ENCODE measurements around the gene SPINDOC.

SPINDOC gene

GRCh38 chr11:63766531-63767235 is 46.6 kb upstream of the SPINDOC start:
- H3K27ac ChIP-seq, result no peak overlapping the region

GRCh38 chr11:63767267-63767564 is 46.0 kb upstream of the SPINDOC start:
- Histone ChIP-seq H3K4me3 (ENCODE audit: low read depth, low read length) (peak overlapping the region; percentile 64), H3K9me3 (ENCODE audit: severe bottlenecking) (no peaks in the 10 kb centered on the region), H3K27ac (no peak overlapping the region), H3K36me3 (peaks cover 31% of the 10 kb centered on the region), H3K27me3 (ENCODE audit: insufficient read depth, low read depth, severe bottlenecking) (no peaks in the 10 kb centered on the region)
- no peak for TF ChIP-seq CTCF (IDR thresholded peaks at IDR 0.05; ENCODE audit: low read depth, low read length)
- no peak for DNase-seq

More at GRCh38 chr11:63766531-63767235, 46.6 kb upstream of the SPINDOC start:
- peaks cover 31% of the 10 kb centered on the region for H3K36me3 ChIP-seq
- no peak overlapping the region for H3K4me3 ChIP-seq (ENCODE audit: low read depth, low read length)
- no peak for TF ChIP-seq CTCF (IDR thresholded peaks at IDR 0.05; ENCODE audit: low read depth, low read length)
- no peaks in the 10 kb centered on the region for H3K9me3 ChIP-seq (ENCODE audit: severe bottlenecking)
- no peak for DNase-seq
- H3K27me3 ChIP-seq (ENCODE audit: insufficient read depth, low read depth, severe bottlenecking), result no peaks in the 10 kb centered on the region

- H3K27ac ChIP-seq, result peak overlapping the region; percentile 67
- no peaks in the 10 kb centered on the region for H3K9me3 ChIP-seq (ENCODE audit: severe bottlenecking)
- TF ChIP-seq CTCF (IDR thresholded peaks at IDR 0.05; ENCODE audit: low read depth, low read length), result no peak
- H3K27me3 ChIP-seq (ENCODE audit: insufficient read depth, low read depth, severe bottlenecking), result no peaks in the 10 kb centered on the region
- peak; percentile 32 for DNase-seq
- peaks cover 31% of the 10 kb centered on the region for H3K36me3 ChIP-seq
- H3K4me3 ChIP-seq (ENCODE audit: low read depth, low read length), result peak overlapping the region; percentile 64
Observed at GRCh38 chr11:63767565-63768236, 45.6 kb upstream of the SPINDOC start.

- Histone ChIP-seq H3K27ac (peak within 1 kb of the TSS; percentile 67), H3K4me3 (ENCODE audit: low read depth, low read length) (peak within 1 kb of the TSS; percentile 64), H3K9me3 (ENCODE audit: severe bottlenecking) (no peaks in the 10 kb centered on the region), H3K27me3 (ENCODE audit: insufficient read depth, low read depth, severe bottlenecking) (no peaks in the 10 kb centered on the region), H3K36me3 (peaks cover 27% of the 10 kb centered on the region)
- TF ChIP-seq CTCF (IDR thresholded peaks at IDR 0.05; ENCODE audit: low read depth, low read length), result peak; percentile 75
- DNase-seq, result peak; percentile 76
Observed at GRCh38 chr11:63768237-63769041, 44.8 kb upstream of the SPINDOC start, which contains the start of gene ZFTA. Gene ZFTA (minus strand): TSS chr11:63768775. CDS start chr11:63768622, 153 bp downstream.

DNA sequence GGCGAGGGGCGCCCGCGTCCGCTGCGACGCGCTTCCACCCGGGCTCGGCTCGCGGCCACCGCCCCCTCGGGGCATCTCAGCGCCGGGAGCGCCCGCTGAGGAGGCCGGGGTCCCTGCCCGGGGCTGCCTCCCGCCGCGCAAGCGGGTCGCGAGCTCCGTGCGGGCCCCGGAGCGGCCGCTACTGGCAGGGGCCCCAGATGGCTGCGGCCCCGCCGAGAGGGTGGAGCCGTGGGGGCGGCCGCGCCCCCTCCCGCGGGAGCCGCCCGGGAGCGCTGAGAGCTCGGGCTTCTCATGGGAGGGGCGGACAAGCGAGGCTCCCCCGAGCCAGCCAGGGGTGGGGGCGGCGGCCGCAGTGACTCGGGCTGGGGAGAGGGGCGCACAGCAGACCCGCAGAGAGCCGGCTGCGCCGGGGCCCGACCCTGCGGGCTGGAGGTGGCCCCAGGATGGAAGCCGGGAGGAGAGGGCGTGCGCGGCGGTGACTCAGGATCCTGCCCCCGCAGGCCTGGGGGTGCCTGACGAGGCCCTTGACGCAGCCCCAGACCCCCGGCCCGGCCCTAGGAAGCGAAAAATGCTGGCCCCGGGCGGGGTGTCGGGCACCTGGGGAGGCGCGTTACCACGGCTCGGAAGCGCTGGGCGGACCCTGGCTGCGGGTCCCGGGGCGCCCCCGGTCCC is 44.1 kb upstream of the SPINDOC start:
- DNase-seq, result peak; percentile 31
- peak overlapping the region; percentile 66 for H3K27ac ChIP-seq
- no peak for TF ChIP-seq CTCF (IDR thresholded peaks at IDR 0.05; ENCODE audit: low read depth, low read length)

More for the DNA sequence above, 44.1 kb upstream of the SPINDOC start:
- H3K36me3 ChIP-seq, result peaks cover 27% of the 10 kb centered on the region
- H3K4me3 ChIP-seq (ENCODE audit: low read depth, low read length), result peak overlapping the region; percentile 60
- H3K9me3 ChIP-seq (ENCODE audit: severe bottlenecking), result no peaks in the 10 kb centered on the region
- H3K27me3 ChIP-seq (ENCODE audit: insufficient read depth, low read depth, severe bottlenecking), result no peaks in the 10 kb centered on the region

Data from WERI-Rb-1 (cell line).